ENCODE results near the gene SPINT4. TPM values are rescaled to one million over a fixed set of nuclear protein-coding genes. Genes with fewer than 3 reads are reported as not detected.

SPINT4 gene
- total RNA-seq, 2 donors from 2014 or later: not detected

GRCh38 chr20:45725134-45725533, 3.0 kb downstream of the SPINT4 start:
- Mint-ChIP-seq H3K4me1 (no peaks in the 10 kb centered on the region), H3K9me3 (peaks cover 9% of the 10 kb centered on the region), H3K4me3 (no peak overlapping the region), H3K27me3 (ENCODE audit: insufficient read depth) (no peaks in the 10 kb centered on the region), H3K36me3 (ENCODE audit: low read depth) (no peaks in the 10 kb centered on the region), H3K27ac (no peak overlapping the region)
- H3K4me1 ChIP-seq (ENCODE audit: control insufficient read depth, insufficient read depth, low read length): no peaks in the 10 kb centered on the region
- H3K4me3 ChIP-seq (ENCODE audit: low read length): no peak overlapping the region
- H3K27ac ChIP-seq (ENCODE audit: low read depth, low read length): no peak overlapping the region
- H3K9me3 ChIP-seq (ENCODE audit: control insufficient read depth, low read length): no peaks in the 10 kb centered on the region
- DNase-seq: no peak
- H3K9ac ChIP-seq (ENCODE audit: extremely low read depth, low read length, poor library complexity, severe bottlenecking): no peak overlapping the region
- H3K36me3 ChIP-seq (ENCODE audit: control insufficient read depth, insufficient read depth, low read length): no peaks in the 10 kb centered on the region
- H3K27me3 ChIP-seq (ENCODE audit: control insufficient read depth, insufficient read depth, low read length, poor library complexity, severe bottlenecking): no peaks in the 10 kb centered on the region
- no peak for TF ChIP-seq CTCF (conservative IDR thresholded peaks at IDR 0.05)

- Mint-ChIP-seq H3K9me3 (peaks cover 25% of the 10 kb centered on the region), H3K4me1 (no peaks in the 10 kb centered on the region), H3K4me3 (no peak overlapping the region), H3K27ac (no peak overlapping the region), H3K27me3 (ENCODE audit: insufficient read depth) (no peaks in the 10 kb centered on the region), H3K36me3 (ENCODE audit: low read depth) (peaks cover 3% of the 10 kb centered on the region)
- Histone ChIP-seq H3K9ac (ENCODE audit: extremely low read depth, low read length, poor library complexity, severe bottlenecking) (no peak overlapping the region), H3K27me3 (ENCODE audit: control insufficient read depth, insufficient read depth, low read length, poor library complexity, severe bottlenecking) (no peaks in the 10 kb centered on the region), H3K27ac (ENCODE audit: low read depth, low read length) (no peak overlapping the region), H3K4me1 (ENCODE audit: control insufficient read depth, insufficient read depth, low read length) (no peaks in the 10 kb centered on the region), H3K36me3 (ENCODE audit: control insufficient read depth, insufficient read depth, low read length) (no peaks in the 10 kb centered on the region), H3K4me3 (ENCODE audit: low read length) (no peak overlapping the region), H3K9me3 (ENCODE audit: control insufficient read depth, low read length) (peaks cover 7% of the 10 kb centered on the region)
- WGBS, 2 experiments (ENCODE audit: insufficient coverage in 1 of 2, insufficient read length in 1 of 2): 89% methylated on average over 1 of the region's 2 CpGs; no CpG with 5 or more reads in 1 of the 2 experiments
- no peak for DNase-seq
- no peak for TF ChIP-seq CTCF (conservative IDR thresholded peaks at IDR 0.05)
These were observed 4.9 kb downstream of the SPINT4 start for GRCh38 chr20:45727044-45727443.

DNA sequence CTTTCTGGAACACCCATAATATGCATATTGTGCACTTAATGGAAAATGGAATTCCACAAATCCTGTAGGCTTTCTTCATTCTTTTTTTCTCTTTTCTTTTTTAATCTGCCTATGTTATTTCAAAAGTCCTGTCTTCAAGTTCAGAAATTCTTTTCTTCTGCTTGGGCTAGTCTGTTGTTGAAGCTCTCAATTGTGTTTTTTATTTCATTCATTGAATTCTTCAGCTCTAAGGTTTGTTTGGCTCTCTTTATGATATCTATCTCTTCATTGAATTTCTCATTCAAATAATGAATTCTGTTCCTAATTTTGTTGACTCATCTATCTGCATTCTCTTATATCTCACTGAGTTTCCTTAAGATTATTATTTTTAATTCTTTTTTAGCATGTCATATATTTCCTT, 10.1 kb downstream of the SPINT4 start:
- Mint-ChIP-seq H3K4me3 (no peak overlapping the region), H3K36me3 (ENCODE audit: low read depth) (peaks cover 9% of the 10 kb centered on the region), H3K27ac (no peak overlapping the region), H3K27me3 (ENCODE audit: insufficient read depth) (no peaks in the 10 kb centered on the region), H3K9me3 (peaks cover 69% of the 10 kb centered on the region), H3K4me1 (no peaks in the 10 kb centered on the region)
- Histone ChIP-seq H3K4me1 (ENCODE audit: control insufficient read depth, insufficient read depth, low read length) (no peaks in the 10 kb centered on the region), H3K4me3 (ENCODE audit: low read length) (no peak overlapping the region), H3K36me3 (ENCODE audit: control insufficient read depth, insufficient read depth, low read length) (no peaks in the 10 kb centered on the region), H3K9me3 (ENCODE audit: control insufficient read depth, low read length) (peaks cover 39% of the 10 kb centered on the region), H3K9ac (ENCODE audit: extremely low read depth, low read length, poor library complexity, severe bottlenecking) (no peak overlapping the region), H3K27me3 (ENCODE audit: control insufficient read depth, insufficient read depth, low read length, poor library complexity, severe bottlenecking) (no peaks in the 10 kb centered on the region), H3K27ac (ENCODE audit: low read depth, low read length) (no peak overlapping the region)
- no peak for DNase-seq
- no peak for TF ChIP-seq CTCF (conservative IDR thresholded peaks at IDR 0.05)
